HUES6 (cell line): ENCODE results near the gene CRIP1.

Experiments used
- H3K27ac ChIP-seq: 2 replicates; pipeline ENCODE4 v1.7.0; 2013; ENCODE audit warnings: low read depth, mild to moderate bottlenecking, low read length, inconsistent platforms
- H3K27me3 ChIP-seq: 2 replicates; pipeline ENCODE4 v1.6.1; 2013; ENCODE audit warnings: low read length; ENCODE audit not compliant: control insufficient read depth, insufficient read depth
- H3K36me3 ChIP-seq: 2 replicates; pipeline ENCODE4 v1.6.1; 2013; ENCODE audit warnings: low read length; ENCODE audit not compliant: control insufficient read depth, insufficient read depth
- H3K4me1 ChIP-seq: 2 replicates; pipeline ENCODE4 v1.6.1; 2013; ENCODE audit warnings: low read length; ENCODE audit not compliant: control insufficient read depth, insufficient read depth
- H3K4me3 ChIP-seq: 2 replicates; pipeline ENCODE4 v1.5.1; 2013; ENCODE audit warnings: low read depth, low read length
- H3K9ac ChIP-seq: one replicate; pipeline ENCODE4 v1.6.1; 2013; ENCODE audit warnings: mild to moderate bottlenecking, low read length
- H3K9me3 ChIP-seq: 2 replicates; pipeline ENCODE4 v1.6.1; 2013; ENCODE audit warnings: low read depth, low read length; ENCODE audit not compliant: control insufficient read depth, insufficient read depth

CRIP1 gene

GRCh38 chr14:105486163-105486973, at the start of gene CRIP1:
Gene CRIP1 (plus strand): TSS chr14:105486886. CDS start chr14:105487260, 374 bp downstream.
- Histone ChIP-seq H3K9me3 (no peaks in the 10 kb centered on the region), H3K4me1 (peaks cover 22% of the 10 kb centered on the region), H3K27ac (no peak within 1 kb of the TSS), H3K27me3 (peaks cover 79% of the 10 kb centered on the region), H3K36me3 (no peaks in the 10 kb centered on the region), H3K9ac (peak within 1 kb of the TSS; percentile 45), H3K4me3 (peak within 1 kb of the TSS; percentile 54)

- Histone ChIP-seq H3K27ac (no peak overlapping the region), H3K4me3 (no peak overlapping the region), H3K9me3 (no peaks in the 10 kb centered on the region), H3K9ac (no peak overlapping the region), H3K27me3 (no peaks in the 10 kb centered on the region), H3K4me1 (peaks cover 5% of the 10 kb centered on the region; the same call in 1 of the 2 replicates), H3K36me3 (peaks cover 34% of the 10 kb centered on the region)
Observed at GRCh38 chr14:105436891-105437722, 49.6 kb upstream of the CRIP1 start.

GRCh38 chr14:105437723-105438500, 48.8 kb upstream of the CRIP1 start:
- Histone ChIP-seq H3K4me1 (peaks cover 5% of the 10 kb centered on the region; the same call in 1 of the 2 replicates), H3K9me3 (no peaks in the 10 kb centered on the region), H3K4me3 (no peak overlapping the region), H3K27me3 (no peaks in the 10 kb centered on the region), H3K27ac (no peak overlapping the region; the same call in 1 of the 2 replicates), H3K9ac (no peak overlapping the region), H3K36me3 (peaks cover 42% of the 10 kb centered on the region)

- Histone ChIP-seq H3K4me3 (no peak overlapping the region), H3K9ac (no peak overlapping the region), H3K4me1 (no peaks in the 10 kb centered on the region), H3K27me3 (no peaks in the 10 kb centered on the region), H3K36me3 (peaks cover 46% of the 10 kb centered on the region), H3K9me3 (no peaks in the 10 kb centered on the region), H3K27ac (no peak overlapping the region)
Observed at GRCh38 chr14:105439179-105439578, 47.5 kb upstream of the CRIP1 start.

- no peaks in the 10 kb centered on the region for H3K4me1 ChIP-seq
- H3K9ac ChIP-seq = no peak overlapping the region
- H3K36me3 ChIP-seq = peaks cover 48% of the 10 kb centered on the region
- no peaks in the 10 kb centered on the region for H3K27me3 ChIP-seq
- H3K4me3 ChIP-seq = no peak overlapping the region
- H3K27ac ChIP-seq = no peak overlapping the region
- no peaks in the 10 kb centered on the region for H3K9me3 ChIP-seq
Observed at GRCh38 chr14:105439710-105440553, 46.8 kb upstream of the CRIP1 start.

- Histone ChIP-seq H3K27me3 (no peaks in the 10 kb centered on the region), H3K4me3 (no peak overlapping the region), H3K9me3 (no peaks in the 10 kb centered on the region), H3K36me3 (peaks cover 50% of the 10 kb centered on the region), H3K9ac (no peak overlapping the region), H3K27ac (no peak overlapping the region), H3K4me1 (no peaks in the 10 kb centered on the region)
Observed at GRCh38 chr14:105440554-105440900, 46.2 kb upstream of the CRIP1 start.

GRCh38 chr14:105440992-105441391, 45.7 kb upstream of the CRIP1 start:
- H3K36me3 ChIP-seq = peaks cover 53% of the 10 kb centered on the region

GRCh38 chr14:105442125-105442524, 44.6 kb upstream of the CRIP1 start:
- Histone ChIP-seq H3K27me3 (no peaks in the 10 kb centered on the region), H3K36me3 (peaks cover 59% of the 10 kb centered on the region), H3K4me3 (no peak overlapping the region), H3K27ac (no peak overlapping the region), H3K4me1 (no peaks in the 10 kb centered on the region), H3K9ac (no peak overlapping the region), H3K9me3 (no peaks in the 10 kb centered on the region)

More at GRCh38 chr14:105440992-105441391, 45.7 kb upstream of the CRIP1 start:
- H3K27me3 ChIP-seq = no peaks in the 10 kb centered on the region
- H3K9ac ChIP-seq = no peak overlapping the region
- no peak overlapping the region for H3K4me3 ChIP-seq
- H3K9me3 ChIP-seq = no peaks in the 10 kb centered on the region
- no peak overlapping the region for H3K27ac ChIP-seq
- no peaks in the 10 kb centered on the region for H3K4me1 ChIP-seq

GRCh38 chr14:105442834-105443233, 43.9 kb upstream of the CRIP1 start:
- Histone ChIP-seq H3K4me1 (no peaks in the 10 kb centered on the region), H3K9ac (no peak overlapping the region), H3K36me3 (peaks cover 57% of the 10 kb centered on the region), H3K4me3 (no peak overlapping the region), H3K27me3 (no peaks in the 10 kb centered on the region), H3K27ac (no peak overlapping the region), H3K9me3 (no peaks in the 10 kb centered on the region)

- Histone ChIP-seq H3K9ac (no peak overlapping the region), H3K4me1 (no peaks in the 10 kb centered on the region), H3K9me3 (no peaks in the 10 kb centered on the region), H3K27me3 (no peaks in the 10 kb centered on the region), H3K4me3 (no peak overlapping the region), H3K36me3 (peaks cover 54% of the 10 kb centered on the region), H3K27ac (no peak overlapping the region)
Observed at GRCh38 chr14:105444859-105445258, 41.8 kb upstream of the CRIP1 start.
